NB4 (cell line): ENCODE results near the gene DENND1A.

Experiments
- DNase-seq: peaks from one replicate; pipeline ENCODE4 v3.0.0; 2010; ENCODE audit warnings: low read depth
- H3K4me3 ChIP-seq: one replicate; pipeline ENCODE4 v1.5.1; 2011; ENCODE audit warnings: mild to moderate bottlenecking, low read depth, low read length, moderate library complexity
- MAX ChIP-seq: IDR thresholded peaks from 2 replicates; pipeline ENCODE4 v1.6.1; 2011; ENCODE audit warnings: low read depth, low read length
- MYC ChIP-seq: IDR thresholded peaks from 2 replicates; pipeline ENCODE4 v1.6.1; 2011; ENCODE audit warnings: low read depth, low read length
- POLR2A ChIP-seq: IDR thresholded peaks from 2 replicates; pipeline ENCODE4 v1.6.1; 2011; ENCODE audit warnings: mild to moderate bottlenecking; ENCODE audit not compliant: insufficient read length; ENCODE audit errors: extremely low read depth
- TF ChIP-seq, protein P1 (sequence below): IDR thresholded peaks from one replicate; pipeline ENCODE4 v1.5.1; 2012; ENCODE audit warnings: low read depth, low read length

The DENND1A gene

DNA sequence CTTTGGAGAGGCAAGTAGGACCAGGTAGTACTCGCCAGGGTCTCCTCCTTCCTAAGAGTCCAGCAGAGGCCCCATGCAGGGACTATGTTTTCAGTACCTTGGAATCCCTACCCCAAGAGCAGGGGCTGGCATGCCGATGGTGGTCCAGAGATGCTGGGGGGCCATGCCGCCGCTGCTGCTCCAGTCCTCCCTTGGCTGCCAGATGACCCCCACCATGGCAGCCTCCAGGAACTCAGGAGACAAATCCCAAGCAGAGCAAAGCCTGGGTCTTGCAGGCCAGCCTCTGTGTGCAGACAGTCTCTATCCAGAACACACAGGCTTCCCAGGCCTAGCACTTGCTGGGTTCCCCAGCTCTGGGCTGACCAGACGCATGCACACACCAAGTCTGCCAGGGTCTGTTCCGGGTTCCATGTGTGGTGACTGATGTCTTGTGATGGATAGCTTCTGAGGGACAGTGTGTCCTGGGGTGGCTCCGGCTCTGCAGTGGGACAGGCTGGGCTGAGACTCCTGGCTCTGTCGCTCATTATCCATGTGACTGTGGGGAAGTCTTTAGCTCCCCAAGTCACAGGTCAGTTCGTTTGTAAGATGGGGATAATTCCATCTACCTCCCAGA, 446.6 kb downstream of the DENND1A start:
- H3K4me3 ChIP-seq = no peak overlapping the region
- TF ChIP-seq, protein P1, sequence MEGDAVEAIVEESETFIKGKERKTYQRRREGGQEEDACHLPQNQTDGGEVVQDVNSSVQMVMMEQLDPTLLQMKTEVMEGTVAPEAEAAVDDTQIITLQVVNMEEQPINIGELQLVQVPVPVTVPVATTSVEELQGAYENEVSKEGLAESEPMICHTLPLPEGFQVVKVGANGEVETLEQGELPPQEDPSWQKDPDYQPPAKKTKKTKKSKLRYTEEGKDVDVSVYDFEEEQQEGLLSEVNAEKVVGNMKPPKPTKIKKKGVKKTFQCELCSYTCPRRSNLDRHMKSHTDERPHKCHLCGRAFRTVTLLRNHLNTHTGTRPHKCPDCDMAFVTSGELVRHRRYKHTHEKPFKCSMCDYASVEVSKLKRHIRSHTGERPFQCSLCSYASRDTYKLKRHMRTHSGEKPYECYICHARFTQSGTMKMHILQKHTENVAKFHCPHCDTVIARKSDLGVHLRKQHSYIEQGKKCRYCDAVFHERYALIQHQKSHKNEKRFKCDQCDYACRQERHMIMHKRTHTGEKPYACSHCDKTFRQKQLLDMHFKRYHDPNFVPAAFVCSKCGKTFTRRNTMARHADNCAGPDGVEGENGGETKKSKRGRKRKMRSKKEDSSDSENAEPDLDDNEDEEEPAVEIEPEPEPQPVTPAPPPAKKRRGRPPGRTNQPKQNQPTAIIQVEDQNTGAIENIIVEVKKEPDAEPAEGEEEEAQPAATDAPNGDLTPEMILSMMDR = no peak
- TF ChIP-seq MYC (no peak), POLR2A (no peak), MAX (no peak)
- DNase-seq = no peak

GRCh38 chr9:123482295-123482968, 447.5 kb downstream of the DENND1A start:
- TF ChIP-seq, protein P1 = no peak
- TF ChIP-seq MAX = no peak
- no peak for TF ChIP-seq POLR2A
- no peak for TF ChIP-seq MYC
- no peak overlapping the region for H3K4me3 ChIP-seq
- DNase-seq = no peak

DNA sequence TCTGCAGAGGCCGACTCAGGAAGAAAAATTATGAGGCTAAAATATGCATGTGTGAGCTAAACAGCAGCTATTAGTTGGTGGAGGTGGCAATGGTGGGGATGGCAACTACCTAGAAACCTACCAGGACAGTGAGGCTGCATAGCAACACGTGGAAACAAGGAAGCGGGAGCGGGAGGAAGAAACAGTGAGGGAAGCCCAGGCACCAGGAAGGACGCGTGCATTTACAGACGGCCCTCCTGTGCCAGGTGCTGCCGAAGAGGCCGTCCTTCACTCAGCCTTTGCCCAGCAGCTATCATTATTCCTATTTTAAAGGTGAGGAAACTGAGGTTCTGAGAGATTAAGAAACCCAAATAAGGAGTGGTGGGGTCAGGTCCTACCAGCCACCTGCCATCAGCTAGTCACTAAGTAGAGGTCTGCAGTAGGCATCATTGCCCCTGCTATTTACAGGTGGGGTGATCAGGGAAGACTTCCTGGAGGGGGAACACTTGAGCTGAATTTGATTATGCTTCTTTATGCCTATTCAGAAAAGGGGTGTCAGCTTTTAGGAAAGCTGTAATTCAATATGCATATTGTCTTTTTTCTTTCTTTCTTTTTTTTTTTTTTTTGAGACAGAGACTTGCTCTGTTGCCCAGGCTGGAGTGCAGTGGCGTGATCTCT, 448.6 kb downstream of the DENND1A start:
- DNase-seq = no peak
- H3K4me3 ChIP-seq = no peak overlapping the region
- TF ChIP-seq MYC (no peak), MAX (no peak), POLR2A (no peak)
- TF ChIP-seq, protein P1 = no peak

GRCh38 chr9:123480791-123481190, 449.1 kb downstream of the DENND1A start:
- TF ChIP-seq MAX = no peak
- TF ChIP-seq, protein P1 = no peak
- TF ChIP-seq POLR2A = no peak
- no peak for TF ChIP-seq MYC
- no peak for DNase-seq
- H3K4me3 ChIP-seq = no peak overlapping the region

DNA sequence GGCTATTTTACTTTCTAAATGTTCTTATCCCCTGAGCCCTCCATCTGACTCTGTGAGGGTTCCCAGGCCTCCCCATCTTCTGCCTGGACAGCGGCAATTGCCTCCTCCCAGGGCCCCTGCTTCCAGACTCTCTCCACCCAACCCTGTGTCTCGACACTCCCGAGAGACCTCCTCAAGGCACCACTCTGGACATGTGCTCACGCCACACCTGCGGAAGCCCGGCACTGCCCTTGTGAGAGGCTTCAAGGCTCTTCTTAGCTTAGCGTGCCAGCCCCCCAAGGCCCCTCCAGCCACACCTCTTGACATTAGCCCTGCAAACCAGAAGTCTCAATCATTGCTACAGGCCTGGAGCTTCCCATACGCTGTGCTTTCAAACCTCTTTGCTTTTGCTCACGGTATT, 449.8 kb downstream of the DENND1A start:
- no peak for DNase-seq
- no peak for TF ChIP-seq POLR2A
- no peak for TF ChIP-seq MAX
- TF ChIP-seq MYC = no peak
- TF ChIP-seq, protein P1 = no peak
- H3K4me3 ChIP-seq = no peak overlapping the region
